Body of pancreas (tissue), 4 donors: ENCODE data around the gene CCDC63.

Experiments
- CTCF ChIP-seq, 7 experiments: fragments of 450-650 bp in 4 of 7; fragments of 200-600 bp in 3 of 7; sonication (generic) in 3 of 7; IDR thresholded peaks; one replicate each; pipeline ENCODE4 v1.5.1; 2016 to 2019; ENCODE audit warnings: antibody characterized with exemption in 7 of 7
- POLR2A ChIP-seq, 3 donors: fragments of 450-650 bp; IDR thresholded peaks; one replicate each; pipeline ENCODE4 v1.6.1; 2016; ENCODE audit warnings: antibody characterized with exemption in 3 of 3, mild to moderate bottlenecking in 2 of 3

GRCh38 chr12:110931315-110931728, 84.5 kb downstream of the CCDC63 start:
- no peak for TF ChIP-seq CTCF (IDR thresholded peaks at IDR 0.05)
- no peak for TF ChIP-seq POLR2A (IDR thresholded peaks at IDR 0.05)
